A549 (cell line): ENCODE data around the gene SIRT3. TPM values are rescaled to one million over a fixed set of nuclear protein-coding genes. Genes with fewer than 3 reads are reported as not detected.

Source experiments
- ATAC-seq, 2 experiments: fragments of 200-7000 bp in 1 of 2; fragments of >200 bp in 1 of 2; cut with Nextera tagmentation in 1 of 2; cut with Tn5 transposase in 1 of 2; 3 replicates each; pipeline versions ENCODE4 v1.8.0 to v1.9.1; 2018 to 2020; ENCODE audit warnings: mild to moderate bottlenecking in 1 of 2, moderate library complexity in 1 of 2
- CTCF ChIA-PET: fragments of 300-600 bp; sonication (Branson Sonifier 250); formaldehyde crosslinking; extraction: SDS; loops from one replicate; lab custom pipeline; 2021; ENCODE audit warnings: antibody characterized with exemption, inconsistent platforms; lab: Yijun Ruan, JAX
- POLR2A ChIA-PET: fragments of 350-600 bp; formaldehyde crosslinking; extraction: SDS; loops from one replicate; lab custom pipeline; 2021; ENCODE audit warnings: antibody characterized with exemption, inconsistent platforms; lab: Yijun Ruan, JAX
- DNase-seq, 2 experiments: peaks; one replicate each; pipeline versions ENCODE4 v3.0.0 to v3.0.0-alpha.2; 2011 to 2016; ENCODE audit warnings: low read depth in 1 of 2, low spot score in 1 of 2
- FAIRE-seq: peaks from 2 replicates; lab custom pipeline; 2011; peaks lifted over from hg19 to GRCh38; lab: Jason Lieb, UNC
- H3K27ac ChIP-seq, 2 experiments: fragments of >200 bp; sonication (Bioruptor Twin); formaldehyde crosslinking; 3 replicates each; pipeline ENCODE4 v1.5.1; 2016 to 2017
- H3K4me1 ChIP-seq: fragments of >200 bp; sonication (Bioruptor Twin); formaldehyde crosslinking; 3 replicates; pipeline ENCODE4 v1.6.1; 2016
- H3K4me2 ChIP-seq: fragments of >200 bp; sonication (Bioruptor Twin); formaldehyde crosslinking; 3 replicates; pipeline ENCODE4 v1.6.1; 2016
- H3K4me3 ChIP-seq: fragments of >200 bp; sonication (Bioruptor Twin); formaldehyde crosslinking; 3 replicates; pipeline ENCODE4 v1.5.1; 2016
- H3K9me3 ChIP-seq: fragments of >200 bp; sonication (Bioruptor Twin); formaldehyde crosslinking; 3 replicates; pipeline ENCODE4 v1.6.1; 2016
- BCL3 ChIP-seq: fragments of >200 bp; sonication (Bioruptor Twin); formaldehyde crosslinking; IDR thresholded peaks from 3 replicates; pipeline ENCODE4 v1.6.1; 2016
- BHLHE40 ChIP-seq: IDR thresholded peaks from 2 replicates; pipeline ENCODE4 v1.6.1; 2012; ENCODE audit warnings: low read depth, low read length, inconsistent platforms
- CBX2 ChIP-seq: fragments of 200-600 bp; sonication (generic); IDR thresholded peaks from 2 replicates; pipeline ENCODE4 v1.6.1; 2016; ENCODE audit warnings: low read depth, mild to moderate bottlenecking, borderline replicate concordance
- CHD4 ChIP-seq: fragments of 200-600 bp; sonication (generic); IDR thresholded peaks from 2 replicates; pipeline ENCODE4 v1.6.1; 2016; ENCODE audit warnings: antibody characterized with exemption, mild to moderate bottlenecking, borderline replicate concordance
- EHF ChIP-seq: fragments of 250-450 bp; sonication (Bioruptor Pico); IDR thresholded peaks from 2 replicates; pipeline ENCODE4 v1.5.0; 2020; ENCODE audit warnings: mild to moderate bottlenecking
- EHMT2 ChIP-seq: fragments of 200-600 bp; sonication (generic); IDR thresholded peaks from 2 replicates; pipeline ENCODE4 v1.6.1; 2016; ENCODE audit warnings: antibody characterized with exemption, low read depth, mild to moderate bottlenecking, moderate library complexity
- ESRRA ChIP-seq: fragments of 150-350 bp; IDR thresholded peaks from 2 replicates; pipeline ENCODE4 v1.6.1; 2014; ENCODE audit warnings: mild to moderate bottlenecking, low read length, borderline replicate concordance
- FOSB ChIP-seq: fragments of 250-450 bp; sonication (Bioruptor Pico); IDR thresholded peaks from 2 replicates; pipeline ENCODE4 v1.5.0; 2020; ENCODE audit warnings: mild to moderate bottlenecking, moderate library complexity
- HOXA7 ChIP-seq: fragments of 250-450 bp; sonication (Bioruptor Pico); IDR thresholded peaks from 2 replicates; pipeline ENCODE4 v1.5.0; 2020; ENCODE audit warnings: mild to moderate bottlenecking, moderate library complexity
- HOXB5 ChIP-seq: fragments of 250-450 bp; sonication (Bioruptor Pico); IDR thresholded peaks from 2 replicates; pipeline ENCODE4 v1.5.0; 2020; ENCODE audit warnings: mild to moderate bottlenecking, moderate library complexity
- KDM1A ChIP-seq: fragments of 200-600 bp; sonication (generic); IDR thresholded peaks from 2 replicates; pipeline ENCODE4 v1.6.1; 2016; ENCODE audit warnings: low read depth, mild to moderate bottlenecking
- KDM5A ChIP-seq: fragments of 200-600 bp; sonication (generic); IDR thresholded peaks from 2 replicates; pipeline ENCODE4 v1.6.1; 2016; ENCODE audit warnings: antibody characterized with exemption, mild to moderate bottlenecking
- MAX ChIP-seq: IDR thresholded peaks from 2 replicates; pipeline ENCODE4 v1.6.1; 2012
- MAZ ChIP-seq: fragments of 150-350 bp; IDR thresholded peaks from 2 replicates; pipeline ENCODE4 v1.6.1; 2014; ENCODE audit warnings: antibody characterized with exemption, low read depth, low read length, borderline replicate concordance
- NPAS2 ChIP-seq: fragments of 250-450 bp; sonication (Bioruptor Pico); IDR thresholded peaks from 2 replicates; pipeline ENCODE4 v1.8.0; 2022; ENCODE audit warnings: mild to moderate bottlenecking, moderate library complexity, borderline replicate concordance
- PBX3 ChIP-seq: IDR thresholded peaks from 2 replicates; pipeline ENCODE4 v1.6.1; 2012
- POLR2A ChIP-seq: IDR thresholded peaks from 2 replicates; pipeline ENCODE4 v1.6.1; 2012; ENCODE audit warnings: mild to moderate bottlenecking, low read length
- RFX5 ChIP-seq: fragments of 450-650 bp; IDR thresholded peaks from 2 replicates; pipeline ENCODE4 v1.7.1; 2014; ENCODE audit warnings: antibody characterized with exemption, mild to moderate bottlenecking, moderate library complexity
- SMC3 ChIP-seq: fragments of >200 bp; sonication (Bioruptor Twin); formaldehyde crosslinking; IDR thresholded peaks from 3 replicates; pipeline ENCODE4 v1.6.1; 2018; ENCODE audit warnings: inconsistent platforms
- ZC3H11A ChIP-seq: fragments of 450-650 bp; IDR thresholded peaks from 2 replicates; pipeline ENCODE4 v1.6.1; 2014; ENCODE audit warnings: antibody characterized with exemption, mild to moderate bottlenecking
- ZSCAN20 ChIP-seq: fragments of 250-450 bp; sonication (Bioruptor Pico); IDR thresholded peaks from 2 replicates; pipeline ENCODE4 v1.8.0; 2022; ENCODE audit warnings: mild to moderate bottlenecking, moderate library complexity
- WGBS: methylation state at CpG from one replicate; pipeline ENCODE4 v1.1.6; 2017; ENCODE audit errors: missing lambda C conversion rate; 5-methylcytosine and 5-hydroxymethylcytosine counted together
- polyA plus RNA-seq, 4 experiments: library from polyadenylated mRNA; depleted of rRNA in 3 of 4; stranded (reverse); fragments of >200 nt; fragmentation: RNase III in 1 of 4; extraction: RNeasy Plus Mini Kit Qiagen cat#74134 plus additional on column Dnase treatment in 1 of 4; gene quantifications; 2 replicates in 3 of 4; 3 replicates in 1 of 4; pipeline ENCODE4 v1.2.3, GENCODE V29; 2011 to 2017
- TF ChIP-seq, protein P1 (sequence below): fragments of 250-450 bp; sonication (Bioruptor Pico); IDR thresholded peaks from 2 replicates; pipeline ENCODE4 v1.5.0; 2021; ENCODE audit warnings: mild to moderate bottlenecking, moderate library complexity, borderline replicate concordance

SIRT3 gene
- polyA plus RNA-seq, 2 of the 4 experiments (the other 2 are of a cell fraction): 20.3 to 22.3 TPM

DNA sequence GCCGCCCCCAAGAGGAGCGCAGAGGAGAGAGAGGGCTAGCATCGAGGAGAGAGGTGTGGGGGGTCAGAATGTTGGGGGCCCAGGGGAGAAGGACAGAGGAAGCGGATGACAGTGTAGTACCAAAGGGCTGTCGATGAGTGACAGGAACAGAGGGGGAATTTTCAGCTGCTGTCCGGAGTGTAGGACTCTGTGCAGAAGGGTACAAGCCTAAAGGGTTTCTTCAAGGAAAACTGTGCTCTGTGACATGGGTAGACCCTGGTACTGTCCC, 36.7 kb upstream of the SIRT3 start:
- TF ChIP-seq EHF (CRISPR knock-in tag) (no peak), ZSCAN20 (CRISPR knock-in tag) (no peak), BHLHE40 (no peak), MAZ (no peak), HOXB5 (CRISPR knock-in tag) (no peak), ESRRA (no peak), PBX3 (no peak), MAX (no peak), EHMT2 (no peak)
- TF ChIP-seq, protein P1, sequence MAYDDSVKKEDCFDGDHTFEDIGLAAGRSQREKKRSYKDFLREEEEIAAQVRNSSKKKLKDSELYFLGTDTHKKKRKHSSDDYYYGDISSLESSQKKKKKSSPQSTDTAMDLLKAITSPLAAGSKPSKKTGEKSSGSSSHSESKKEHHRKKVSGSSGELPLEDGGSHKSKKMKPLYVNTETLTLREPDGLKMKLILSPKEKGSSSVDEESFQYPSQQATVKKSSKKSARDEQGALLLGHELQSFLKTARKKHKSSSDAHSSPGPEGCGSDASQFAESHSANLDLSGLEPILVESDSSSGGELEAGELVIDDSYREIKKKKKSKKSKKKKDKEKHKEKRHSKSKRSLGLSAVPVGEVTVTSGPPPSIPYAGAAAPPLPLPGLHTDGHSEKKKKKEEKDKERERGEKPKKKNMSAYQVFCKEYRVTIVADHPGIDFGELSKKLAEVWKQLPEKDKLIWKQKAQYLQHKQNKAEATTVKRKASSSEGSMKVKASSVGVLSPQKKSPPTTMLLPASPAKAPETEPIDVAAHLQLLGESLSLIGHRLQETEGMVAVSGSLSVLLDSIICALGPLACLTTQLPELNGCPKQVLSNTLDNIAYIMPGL (CRISPR knock-in tag): no peak
- ChIA-PET POLR2A (no interaction called here), CTCF (no interaction called here)

GRCh38 chr11:272195-272930, 36.2 kb upstream of the SIRT3 start:
- ATAC-seq: no peak
- Histone ChIP-seq H3K9me3 (no peaks in the 10 kb centered on the region; the same call in 2 of the 3 replicates), H3K4me2 (no peak overlapping the region), H3K4me1 (peaks cover 7% of the 10 kb centered on the region), H3K27ac (no peak overlapping the region), H3K4me3 (no peak overlapping the region)
- POLR2A ChIA-PET: no interaction called here
- TF ChIP-seq ZC3H11A: no peak
- no peak for TF ChIP-seq KDM1A
- no peak for TF ChIP-seq ESRRA
- no peak for TF ChIP-seq NPAS2 (CRISPR knock-in tag)
- DNase-seq: no peak
- FAIRE-seq: no peak
- CTCF ChIA-PET: interaction anchor here (0.9 to 2.4 kb wide), 2 partner anchors 22 to 33 kb away, joined by 4 to 9 read pairs; no protein-coding TSS in a partner anchor
- WGBS: 65% methylated on average over 22 of the region's 22 CpGs

More for the DNA sequence above, 36.7 kb upstream of the SIRT3 start:
- ATAC-seq (no peak), FAIRE-seq (no peak), DNase-seq (no peak)
- Histone ChIP-seq H3K4me2 (no peak overlapping the region), H3K27ac (no peak overlapping the region), H3K4me3 (no peak overlapping the region), H3K4me1 (peaks cover 3% of the 10 kb centered on the region), H3K9me3 (no peaks in the 10 kb centered on the region; the same call in 2 of the 3 replicates)
- WGBS: 79% methylated on average over 6 of the region's 6 CpGs

GRCh38 chr11:271319-271715, 35.2 kb upstream of the SIRT3 start:
- TF ChIP-seq HOXA7 (CRISPR knock-in tag): no peak
- no peak for TF ChIP-seq CBX2
- no peak for TF ChIP-seq SMC3
- TF ChIP-seq POLR2A: no peak
- TF ChIP-seq HOXB5 (CRISPR knock-in tag): no peak
- no peak for TF ChIP-seq RFX5
- no peak for TF ChIP-seq FOSB (CRISPR knock-in tag)
- no peak for TF ChIP-seq KDM5A
- TF ChIP-seq CHD4: no peak
- no peak for TF ChIP-seq ZC3H11A
- no peak for TF ChIP-seq BCL3
- Histone ChIP-seq H3K4me1 (peaks cover 7% of the 10 kb centered on the region), H3K4me3 (no peak overlapping the region), H3K27ac (no peak overlapping the region), H3K4me2 (no peak overlapping the region), H3K9me3 (no peaks in the 10 kb centered on the region; the same call in 2 of the 3 replicates)
- DNase-seq: no peak
- no peak for FAIRE-seq
- ATAC-seq: no peak
- ChIA-PET POLR2A (no interaction called here), CTCF (interaction anchor here (0.8 to 2.4 kb wide), 4 partner anchors 9 to 77 kb away, joined by 3 to 9 read pairs (median 4); no protein-coding TSS in a partner anchor)
- 84% methylated on average over 8 of the region's 8 CpGs for WGBS
